ENCODE measurements around the gene MAPK10. TPM values are rescaled to one million over a fixed set of nuclear protein-coding genes. Genes with fewer than 3 reads are reported as not detected.

The MAPK10 gene
- total RNA-seq, 1 experiment from 2014 or later, result 4.7 TPM

DNA sequence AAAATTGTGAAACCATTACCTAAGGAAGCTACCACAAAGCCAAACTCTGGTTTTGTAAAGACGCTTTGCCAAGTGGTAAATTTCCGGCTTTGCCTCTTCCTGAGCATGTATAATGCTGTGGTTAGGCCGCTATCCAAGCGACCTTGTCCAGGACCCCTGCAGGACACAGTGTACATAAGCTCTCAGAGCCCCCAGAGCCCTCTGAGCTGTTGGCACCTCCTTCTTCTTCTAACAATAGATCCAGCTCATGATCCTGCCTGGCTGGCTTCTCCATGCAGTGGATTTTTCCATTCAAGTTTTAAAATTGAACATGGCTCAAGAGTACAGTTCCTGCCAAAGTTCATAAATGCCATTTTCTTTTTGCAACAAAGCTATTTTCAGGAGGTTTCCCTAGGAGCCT, 326.7 kb downstream of the MAPK10 start:
- H3K36me3 Mint-ChIP-seq (ENCODE audit: insufficient read depth in 1 of 3, low read depth in 3 of 3), result no peaks in the 10 kb centered on the region
- no peaks in the 10 kb centered on the region for H3K9me3 Mint-ChIP-seq
- peaks cover 4 to 14% of the 10 kb centered on the region in 2 experiments; a peak in 2 of 4 replicates for H3K4me1 Mint-ChIP-seq
- Histone ChIP-seq H4K8ac (replicated peaks; ENCODE audit: insufficient read length, low read depth, low read length) (no peak overlapping the region), H2BK5ac (ENCODE audit: insufficient read length, low read length) (no peak overlapping the region), H3K56ac (ENCODE audit: insufficient read length, low read depth, low read length) (no peak overlapping the region), H3T11ph (ENCODE audit: low read length) (no peak overlapping the region), H4K91ac (ENCODE audit: insufficient read length, low read depth, low read length) (no peak overlapping the region), H3K4ac (ENCODE audit: low read depth, low read length) (no peak overlapping the region), H3K14ac (ENCODE audit: insufficient read depth, low read length) (no peak overlapping the region), H2BK20ac (ENCODE audit: low read depth, low read length, poor library complexity, severe bottlenecking) (no peak overlapping the region), H2AFZ (ENCODE audit: low read length) (no peak overlapping the region), H4K20me1 (ENCODE audit: control insufficient read depth, insufficient read depth, insufficient read length) (no peaks in the 10 kb centered on the region), H3K18ac (ENCODE audit: insufficient read length, low read depth, low read length) (no peak overlapping the region), H3K27me3 (ENCODE audit: insufficient read depth, low read length) (no peaks in the 10 kb centered on the region), H2BK120ac (ENCODE audit: low read depth, low read length, poor library complexity, severe bottlenecking) (no peak overlapping the region), H3K27ac (ENCODE audit: insufficient read length, low read depth, low read length) (no peak overlapping the region), H2BK12ac (ENCODE audit: insufficient read length, low read depth, low read length) (no peak overlapping the region), H2AK5ac (ENCODE audit: insufficient read length, low read length) (no peak overlapping the region), H3K23ac (ENCODE audit: insufficient read length, low read depth, low read length) (no peak overlapping the region), H3K9me3 (ENCODE audit: control insufficient read depth, low read depth, low read length) (no peaks in the 10 kb centered on the region), H3K4me1 (ENCODE audit: insufficient read depth, low read length) (peaks cover 2% of the 10 kb centered on the region; the same call in 1 of the 2 replicates), H3K4me2 (ENCODE audit: insufficient read depth, insufficient read length, low read length) (no peak overlapping the region), H3K79me2 (ENCODE audit: insufficient read depth, low read length) (no peaks in the 10 kb centered on the region), H4K5ac (ENCODE audit: insufficient read length, low read depth, low read length) (no peak overlapping the region), H3K9ac (ENCODE audit: extremely low read depth, insufficient read length, low read length) (no peak overlapping the region), H3K79me1 (ENCODE audit: insufficient read depth, low read depth, low read length, poor library complexity, severe bottlenecking) (no peaks in the 10 kb centered on the region), H2BK15ac (ENCODE audit: low read depth, low read length) (no peak overlapping the region), H3K23me2 (ENCODE audit: insufficient read length, low read depth, low read length, poor library complexity, severe bottlenecking) (no peaks in the 10 kb centered on the region)
- H3K4me3 Mint-ChIP-seq, result no peak overlapping the region
- WGBS (ENCODE audit: extremely low coverage, insufficient read length, low lambda C conversion rate), result no CpG with 5 or more reads among the region's 4 CpGs
- no peak for DNase-seq
- TF ChIP-seq, protein P1, sequence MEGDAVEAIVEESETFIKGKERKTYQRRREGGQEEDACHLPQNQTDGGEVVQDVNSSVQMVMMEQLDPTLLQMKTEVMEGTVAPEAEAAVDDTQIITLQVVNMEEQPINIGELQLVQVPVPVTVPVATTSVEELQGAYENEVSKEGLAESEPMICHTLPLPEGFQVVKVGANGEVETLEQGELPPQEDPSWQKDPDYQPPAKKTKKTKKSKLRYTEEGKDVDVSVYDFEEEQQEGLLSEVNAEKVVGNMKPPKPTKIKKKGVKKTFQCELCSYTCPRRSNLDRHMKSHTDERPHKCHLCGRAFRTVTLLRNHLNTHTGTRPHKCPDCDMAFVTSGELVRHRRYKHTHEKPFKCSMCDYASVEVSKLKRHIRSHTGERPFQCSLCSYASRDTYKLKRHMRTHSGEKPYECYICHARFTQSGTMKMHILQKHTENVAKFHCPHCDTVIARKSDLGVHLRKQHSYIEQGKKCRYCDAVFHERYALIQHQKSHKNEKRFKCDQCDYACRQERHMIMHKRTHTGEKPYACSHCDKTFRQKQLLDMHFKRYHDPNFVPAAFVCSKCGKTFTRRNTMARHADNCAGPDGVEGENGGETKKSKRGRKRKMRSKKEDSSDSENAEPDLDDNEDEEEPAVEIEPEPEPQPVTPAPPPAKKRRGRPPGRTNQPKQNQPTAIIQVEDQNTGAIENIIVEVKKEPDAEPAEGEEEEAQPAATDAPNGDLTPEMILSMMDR (conservative IDR thresholded peaks at IDR 0.05), result no peak
- H3K27ac Mint-ChIP-seq, result peak overlapping the region in 1 of 3 experiments; percentile 21; a peak in 2 of 7 replicates
- no peaks in the 10 kb centered on the region for H3K27me3 Mint-ChIP-seq (ENCODE audit: low read depth)
